Measurements from ENCODE around the gene USP10.

The USP10 gene

DNA sequence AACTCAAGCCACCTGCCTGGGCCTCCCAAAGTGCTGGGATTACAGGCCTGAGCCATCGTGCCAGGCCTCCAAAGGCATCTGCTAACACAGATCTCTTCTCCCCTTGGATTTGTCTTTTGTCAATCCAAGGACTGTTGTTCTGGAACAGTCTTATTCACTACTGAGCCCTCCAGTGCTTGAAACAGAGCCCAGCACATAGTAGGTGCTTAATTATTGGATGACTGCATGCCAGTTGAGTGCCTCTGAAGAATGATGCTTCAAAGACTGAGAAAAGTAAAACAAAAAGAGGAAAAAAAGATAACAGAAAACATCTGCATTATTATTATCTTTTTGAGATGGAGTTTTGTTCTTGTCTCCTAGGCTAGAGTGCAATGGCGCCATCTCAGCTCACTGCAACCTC lies 118.3 kb downstream of the USP10 start:
- no peak for ATAC-seq
- TF ChIP-seq SNAI2 (CRISPR knock-in tag; IDR thresholded peaks at IDR 0.05) (no peak), ZNF8 (CRISPR knock-in tag; IDR thresholded peaks at IDR 0.05) (no peak), ZC3H10 (CRISPR knock-in tag; IDR thresholded peaks at IDR 0.05) (no peak), ARNTL (CRISPR knock-in tag; IDR thresholded peaks at IDR 0.05; ENCODE audit: borderline replicate concordance, low read depth) (no peak), ZFP30 (CRISPR knock-in tag; IDR thresholded peaks at IDR 0.05) (no peak), ZNF565 (CRISPR knock-in tag; conservative IDR thresholded peaks at IDR 0.05; ENCODE audit: low read depth) (no peak), CSDC2 (CRISPR knock-in tag; IDR thresholded peaks at IDR 0.05) (no peak), ISL1 (CRISPR knock-in tag; IDR thresholded peaks at IDR 0.05) (no peak), OSR1 (CRISPR knock-in tag; IDR thresholded peaks at IDR 0.05) (no peak), GLIS3 (CRISPR knock-in tag; IDR thresholded peaks at IDR 0.05) (no peak), TCF4 (CRISPR knock-in tag; IDR thresholded peaks at IDR 0.05; ENCODE audit: borderline replicate concordance) (no peak), TOX (CRISPR knock-in tag; IDR thresholded peaks at IDR 0.05; ENCODE audit: borderline replicate concordance) (no peak)
- TF ChIP-seq, protein P1, sequence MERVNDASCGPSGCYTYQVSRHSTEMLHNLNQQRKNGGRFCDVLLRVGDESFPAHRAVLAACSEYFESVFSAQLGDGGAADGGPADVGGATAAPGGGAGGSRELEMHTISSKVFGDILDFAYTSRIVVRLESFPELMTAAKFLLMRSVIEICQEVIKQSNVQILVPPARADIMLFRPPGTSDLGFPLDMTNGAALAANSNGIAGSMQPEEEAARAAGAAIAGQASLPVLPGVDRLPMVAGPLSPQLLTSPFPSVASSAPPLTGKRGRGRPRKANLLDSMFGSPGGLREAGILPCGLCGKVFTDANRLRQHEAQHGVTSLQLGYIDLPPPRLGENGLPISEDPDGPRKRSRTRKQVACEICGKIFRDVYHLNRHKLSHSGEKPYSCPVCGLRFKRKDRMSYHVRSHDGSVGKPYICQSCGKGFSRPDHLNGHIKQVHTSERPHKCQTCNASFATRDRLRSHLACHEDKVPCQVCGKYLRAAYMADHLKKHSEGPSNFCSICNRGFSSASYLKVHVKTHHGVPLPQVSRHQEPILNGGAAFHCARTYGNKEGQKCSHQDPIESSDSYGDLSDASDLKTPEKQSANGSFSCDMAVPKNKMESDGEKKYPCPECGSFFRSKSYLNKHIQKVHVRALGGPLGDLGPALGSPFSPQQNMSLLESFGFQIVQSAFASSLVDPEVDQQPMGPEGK (CRISPR knock-in tag; IDR thresholded peaks at IDR 0.05; ENCODE audit: borderline replicate concordance): no peak
- TF ChIP-seq, protein P2, sequence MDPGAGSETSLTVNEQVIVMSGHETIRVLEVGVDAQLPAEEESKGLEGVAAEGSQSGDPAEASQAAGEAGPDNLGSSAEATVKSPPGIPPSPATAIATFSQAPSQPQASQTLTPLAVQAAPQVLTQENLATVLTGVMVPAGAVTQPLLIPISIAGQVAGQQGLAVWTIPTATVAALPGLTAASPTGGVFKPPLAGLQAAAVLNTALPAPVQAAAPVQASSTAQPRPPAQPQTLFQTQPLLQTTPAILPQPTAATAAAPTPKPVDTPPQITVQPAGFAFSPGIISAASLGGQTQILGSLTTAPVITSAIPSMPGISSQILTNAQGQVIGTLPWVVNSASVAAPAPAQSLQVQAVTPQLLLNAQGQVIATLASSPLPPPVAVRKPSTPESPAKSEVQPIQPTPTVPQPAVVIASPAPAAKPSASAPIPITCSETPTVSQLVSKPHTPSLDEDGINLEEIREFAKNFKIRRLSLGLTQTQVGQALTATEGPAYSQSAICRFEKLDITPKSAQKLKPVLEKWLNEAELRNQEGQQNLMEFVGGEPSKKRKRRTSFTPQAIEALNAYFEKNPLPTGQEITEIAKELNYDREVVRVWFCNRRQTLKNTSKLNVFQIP (CRISPR knock-in tag; IDR thresholded peaks at IDR 0.05; ENCODE audit: borderline replicate concordance, low read depth): no peak
- TF ChIP-seq, protein P3, sequence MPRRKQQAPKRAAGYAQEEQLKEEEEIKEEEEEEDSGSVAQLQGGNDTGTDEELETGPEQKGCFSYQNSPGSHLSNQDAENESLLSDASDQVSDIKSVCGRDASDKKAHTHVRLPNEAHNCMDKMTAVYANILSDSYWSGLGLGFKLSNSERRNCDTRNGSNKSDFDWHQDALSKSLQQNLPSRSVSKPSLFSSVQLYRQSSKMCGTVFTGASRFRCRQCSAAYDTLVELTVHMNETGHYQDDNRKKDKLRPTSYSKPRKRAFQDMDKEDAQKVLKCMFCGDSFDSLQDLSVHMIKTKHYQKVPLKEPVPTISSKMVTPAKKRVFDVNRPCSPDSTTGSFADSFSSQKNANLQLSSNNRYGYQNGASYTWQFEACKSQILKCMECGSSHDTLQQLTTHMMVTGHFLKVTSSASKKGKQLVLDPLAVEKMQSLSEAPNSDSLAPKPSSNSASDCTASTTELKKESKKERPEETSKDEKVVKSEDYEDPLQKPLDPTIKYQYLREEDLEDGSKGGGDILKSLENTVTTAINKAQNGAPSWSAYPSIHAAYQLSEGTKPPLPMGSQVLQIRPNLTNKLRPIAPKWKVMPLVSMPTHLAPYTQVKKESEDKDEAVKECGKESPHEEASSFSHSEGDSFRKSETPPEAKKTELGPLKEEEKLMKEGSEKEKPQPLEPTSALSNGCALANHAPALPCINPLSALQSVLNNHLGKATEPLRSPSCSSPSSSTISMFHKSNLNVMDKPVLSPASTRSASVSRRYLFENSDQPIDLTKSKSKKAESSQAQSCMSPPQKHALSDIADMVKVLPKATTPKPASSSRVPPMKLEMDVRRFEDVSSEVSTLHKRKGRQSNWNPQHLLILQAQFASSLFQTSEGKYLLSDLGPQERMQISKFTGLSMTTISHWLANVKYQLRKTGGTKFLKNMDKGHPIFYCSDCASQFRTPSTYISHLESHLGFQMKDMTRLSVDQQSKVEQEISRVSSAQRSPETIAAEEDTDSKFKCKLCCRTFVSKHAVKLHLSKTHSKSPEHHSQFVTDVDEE (CRISPR knock-in tag; IDR thresholded peaks at IDR 0.05): no peak

DNA sequence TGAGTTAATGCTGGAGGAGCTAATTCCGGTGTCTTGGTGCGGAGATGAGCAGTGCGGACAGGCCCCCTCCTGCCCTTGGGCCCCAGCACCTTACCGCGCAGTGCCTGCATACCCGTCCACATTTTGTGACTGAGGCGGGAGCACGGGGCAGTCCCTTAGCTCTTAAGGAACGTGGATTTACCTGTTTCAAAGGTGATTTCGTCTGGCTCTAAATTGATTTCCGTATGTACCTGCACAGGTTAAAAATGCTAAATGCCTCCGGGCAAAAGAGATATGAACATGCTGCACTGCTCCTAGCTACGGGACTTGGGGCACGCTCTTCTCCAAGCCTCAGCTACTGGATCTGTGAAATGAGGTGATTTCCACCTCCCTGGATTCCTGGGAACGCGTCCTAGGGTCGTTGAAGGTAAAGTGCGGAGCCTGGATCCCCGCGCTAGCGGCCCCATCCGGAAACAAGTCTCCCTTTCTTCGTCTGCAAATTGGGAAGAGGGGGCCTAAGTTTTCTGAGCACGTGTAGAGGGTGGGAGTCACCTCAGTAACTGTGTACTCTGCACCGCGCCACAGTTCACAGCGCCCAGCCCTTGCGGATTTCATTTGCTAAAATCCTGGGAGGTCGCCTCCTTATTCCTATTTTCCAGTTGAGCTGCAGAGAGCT lies 119.3 kb downstream of the USP10 start:
- ATAC-seq: no peak
- TF ChIP-seq ZNF70 (CRISPR knock-in tag; IDR thresholded peaks at IDR 0.05) (no peak), TOX (CRISPR knock-in tag; IDR thresholded peaks at IDR 0.05; ENCODE audit: borderline replicate concordance) (no peak), TCF4 (CRISPR knock-in tag; IDR thresholded peaks at IDR 0.05; ENCODE audit: borderline replicate concordance) (no peak), GLIS3 (CRISPR knock-in tag; IDR thresholded peaks at IDR 0.05) (no peak), OSR1 (CRISPR knock-in tag; IDR thresholded peaks at IDR 0.05) (no peak)
- TF ChIP-seq, protein P3 (CRISPR knock-in tag; IDR thresholded peaks at IDR 0.05): no peak

DNA sequence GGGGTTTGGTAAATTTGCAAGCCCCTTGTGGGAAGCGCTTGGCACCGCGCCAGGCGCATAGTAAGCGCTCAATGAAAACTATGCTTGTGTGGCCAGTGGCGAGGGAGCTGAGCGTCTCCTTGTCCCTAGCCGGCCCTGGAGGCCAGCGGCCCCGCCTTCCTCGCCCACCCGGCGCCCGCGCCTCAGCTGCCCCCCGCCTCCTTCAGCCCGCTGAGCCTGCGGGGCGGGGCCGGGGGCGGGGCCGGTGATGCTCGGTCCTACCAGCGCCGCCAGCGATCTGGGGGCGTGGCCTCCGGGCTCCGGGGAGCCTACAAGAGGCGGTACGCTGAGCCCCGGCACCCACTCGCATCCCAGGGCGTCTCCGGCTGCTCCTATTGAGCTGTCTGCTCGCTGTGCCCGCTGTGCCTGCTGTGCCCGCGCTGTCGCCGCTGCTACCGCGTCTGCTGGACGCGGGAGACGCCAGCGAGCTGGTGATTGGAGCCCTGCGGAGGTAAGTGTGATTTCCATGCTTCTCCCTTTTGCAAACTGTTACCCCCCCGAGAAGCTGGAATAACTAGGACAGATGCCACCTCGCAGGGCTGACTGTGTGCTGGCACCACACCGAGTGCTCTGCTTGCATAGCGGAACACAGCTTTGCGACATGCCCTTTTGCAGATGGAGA lies 120.0 kb downstream of the USP10 start, which contains the start of gene CRISPLD2:
Gene CRISPLD2, plus strand, starts transcription at position 342 of the 661 bp plus-strand sequence. CDS start 18,511 bp downstream, outside the sequence.
- peak; percentile 99 for ATAC-seq
- no peak for TF ChIP-seq ZC3H10 (CRISPR knock-in tag; IDR thresholded peaks at IDR 0.05)
- TF ChIP-seq ESRRG (CRISPR knock-in tag; IDR thresholded peaks at IDR 0.05): no peak
- no peak for TF ChIP-seq ARNTL (CRISPR knock-in tag; IDR thresholded peaks at IDR 0.05; ENCODE audit: borderline replicate concordance, low read depth)
- no peak for TF ChIP-seq ISL1 (CRISPR knock-in tag; IDR thresholded peaks at IDR 0.05)
- TF ChIP-seq, protein P4, sequence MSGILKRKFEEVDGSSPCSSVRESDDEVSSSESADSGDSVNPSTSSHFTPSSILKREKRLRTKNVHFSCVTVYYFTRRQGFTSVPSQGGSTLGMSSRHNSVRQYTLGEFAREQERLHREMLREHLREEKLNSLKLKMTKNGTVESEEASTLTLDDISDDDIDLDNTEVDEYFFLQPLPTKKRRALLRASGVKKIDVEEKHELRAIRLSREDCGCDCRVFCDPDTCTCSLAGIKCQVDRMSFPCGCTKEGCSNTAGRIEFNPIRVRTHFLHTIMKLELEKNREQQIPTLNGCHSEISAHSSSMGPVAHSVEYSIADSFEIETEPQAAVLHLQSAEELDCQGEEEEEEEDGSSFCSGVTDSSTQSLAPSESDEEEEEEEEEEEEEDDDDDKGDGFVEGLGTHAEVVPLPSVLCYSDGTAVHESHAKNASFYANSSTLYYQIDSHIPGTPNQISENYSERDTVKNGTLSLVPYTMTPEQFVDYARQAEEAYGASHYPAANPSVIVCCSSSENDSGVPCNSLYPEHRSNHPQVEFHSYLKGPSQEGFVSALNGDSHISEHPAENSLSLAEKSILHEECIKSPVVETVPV (CRISPR knock-in tag; IDR thresholded peaks at IDR 0.05): no peak
- TF ChIP-seq, protein P1 (CRISPR knock-in tag; IDR thresholded peaks at IDR 0.05; ENCODE audit: borderline replicate concordance): no peak
- TF ChIP-seq ZFP30 (CRISPR knock-in tag; IDR thresholded peaks at IDR 0.05): no peak
- no peak for TF ChIP-seq TOX (CRISPR knock-in tag; IDR thresholded peaks at IDR 0.05; ENCODE audit: borderline replicate concordance)
- no peak for TF ChIP-seq ZNF8 (CRISPR knock-in tag; IDR thresholded peaks at IDR 0.05)
- TF ChIP-seq ZNF70 (CRISPR knock-in tag; IDR thresholded peaks at IDR 0.05): no peak
- TF ChIP-seq RARB (CRISPR knock-in tag; IDR thresholded peaks at IDR 0.05): no peak
- no peak for TF ChIP-seq BACH2 (CRISPR knock-in tag; IDR thresholded peaks at IDR 0.05; ENCODE audit: borderline replicate concordance)
- TF ChIP-seq, protein P5, sequence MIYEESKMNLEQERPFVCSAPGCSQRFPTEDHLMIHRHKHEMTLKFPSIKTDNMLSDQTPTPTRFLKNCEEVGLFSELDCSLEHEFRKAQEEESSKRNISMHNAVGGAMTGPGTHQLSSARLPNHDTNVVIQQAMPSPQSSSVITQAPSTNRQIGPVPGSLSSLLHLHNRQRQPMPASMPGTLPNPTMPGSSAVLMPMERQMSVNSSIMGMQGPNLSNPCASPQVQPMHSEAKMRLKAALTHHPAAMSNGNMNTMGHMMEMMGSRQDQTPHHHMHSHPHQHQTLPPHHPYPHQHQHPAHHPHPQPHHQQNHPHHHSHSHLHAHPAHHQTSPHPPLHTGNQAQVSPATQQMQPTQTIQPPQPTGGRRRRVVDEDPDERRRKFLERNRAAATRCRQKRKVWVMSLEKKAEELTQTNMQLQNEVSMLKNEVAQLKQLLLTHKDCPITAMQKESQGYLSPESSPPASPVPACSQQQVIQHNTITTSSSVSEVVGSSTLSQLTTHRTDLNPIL (CRISPR knock-in tag; IDR thresholded peaks at IDR 0.05; ENCODE audit: low read depth): no peak
- no peak for TF ChIP-seq PPARA (CRISPR knock-in tag; IDR thresholded peaks at IDR 0.05; ENCODE audit: borderline replicate concordance)

Data from SK-N-SH treated with all-trans-retinoic acid at 6 μM for 48 hours (cell line).